Measurements from ENCODE around the gene CARD8.
A peak's percentile ranks its signal among the peaks of the same experiment; 100 is the strongest.

CARD8 gene

GRCh38 chr19:48169578-48169938 is 86.2 kb downstream of the CARD8 start:
- DNase-seq, result peak; percentile 37 to 62

- DNase-seq, result no peak
These were observed 87.0 kb downstream of the CARD8 start for GRCh38 chr19:48168689-48169088.

GRCh38 chr19:48158210-48158790 is 97.4 kb downstream of the CARD8 start:
- no peak for DNase-seq
